ENCODE measurements around the gene PPP6R1. TPM values are rescaled to one million over a fixed set of nuclear protein-coding genes. Genes with fewer than 3 reads are reported as not detected.

Gene PPP6R1
- total RNA-seq, 2 donors from 2014 or later = 260 to 492 TPM

DNA sequence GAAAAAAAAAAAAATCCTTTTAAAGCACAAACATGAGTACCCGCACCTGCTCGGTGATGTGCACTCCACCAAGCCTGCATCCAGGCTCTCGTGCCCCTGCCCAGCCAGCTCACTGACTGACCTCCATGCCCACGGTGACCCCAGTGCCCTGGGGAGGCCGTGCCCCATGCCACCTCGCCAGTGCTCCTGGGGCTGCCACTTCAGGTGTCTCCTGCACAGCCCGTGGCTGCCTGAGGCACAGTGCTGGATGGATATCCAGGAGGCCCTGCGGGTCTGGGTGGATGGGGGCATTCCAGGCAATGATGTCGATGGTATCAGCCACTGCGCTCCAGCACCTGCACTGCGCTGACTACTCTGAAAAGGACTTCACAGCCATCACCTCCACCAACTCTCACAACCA lies 9.0 kb downstream of the PPP6R1 start:
- ATAC-seq (no peak), DNase-seq (ENCODE audit: low spot score) (no peak)
- no peak overlapping the region for H3K4me3 Mint-ChIP-seq
- no peaks in the 10 kb centered on the region for H3K27me3 Mint-ChIP-seq
- no peak overlapping the region for H3K27ac Mint-ChIP-seq
- no peaks in the 10 kb centered on the region for H3K9me3 Mint-ChIP-seq
- peaks cover 44 to 46% of the 10 kb centered on the region in 2 donors for H3K4me1 Mint-ChIP-seq (ENCODE audit: low read depth in 2 of 2)
- H3K36me3 Mint-ChIP-seq = peaks cover 10% of the 10 kb centered on the region

DNA sequence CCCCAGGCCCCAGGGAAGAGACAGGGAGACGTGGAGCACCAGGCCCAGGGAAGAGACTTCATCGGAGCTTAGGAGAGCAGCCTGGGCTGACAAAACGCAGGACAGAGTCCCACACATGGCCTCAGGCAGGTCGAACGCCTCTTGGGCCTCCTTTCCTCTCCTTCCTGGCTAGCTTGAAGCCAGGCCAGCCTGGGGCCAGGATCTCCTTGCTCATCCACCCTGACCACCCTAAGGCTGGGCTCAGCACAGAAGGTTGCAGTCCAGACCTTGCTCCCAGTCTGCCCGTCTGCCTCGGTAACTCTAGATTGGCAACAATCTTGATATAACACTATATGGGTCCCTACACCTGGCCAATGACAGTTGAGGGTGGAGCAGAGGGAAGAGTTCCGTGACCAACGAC lies 10.1 kb downstream of the PPP6R1 start:
- H3K9me3 Mint-ChIP-seq = no peaks in the 10 kb centered on the region
- DNase-seq (ENCODE audit: low spot score) (no peak), ATAC-seq (no peak)
- peak overlapping the region; percentile 49 to 72 for H3K27ac Mint-ChIP-seq
- no peaks in the 10 kb centered on the region for H3K27me3 Mint-ChIP-seq
- peaks cover 35 to 36% of the 10 kb centered on the region in 2 donors for H3K4me1 Mint-ChIP-seq (ENCODE audit: low read depth in 2 of 2)
- H3K4me3 Mint-ChIP-seq = no peak overlapping the region
- H3K36me3 Mint-ChIP-seq = peaks cover 10% of the 10 kb centered on the region

DNA sequence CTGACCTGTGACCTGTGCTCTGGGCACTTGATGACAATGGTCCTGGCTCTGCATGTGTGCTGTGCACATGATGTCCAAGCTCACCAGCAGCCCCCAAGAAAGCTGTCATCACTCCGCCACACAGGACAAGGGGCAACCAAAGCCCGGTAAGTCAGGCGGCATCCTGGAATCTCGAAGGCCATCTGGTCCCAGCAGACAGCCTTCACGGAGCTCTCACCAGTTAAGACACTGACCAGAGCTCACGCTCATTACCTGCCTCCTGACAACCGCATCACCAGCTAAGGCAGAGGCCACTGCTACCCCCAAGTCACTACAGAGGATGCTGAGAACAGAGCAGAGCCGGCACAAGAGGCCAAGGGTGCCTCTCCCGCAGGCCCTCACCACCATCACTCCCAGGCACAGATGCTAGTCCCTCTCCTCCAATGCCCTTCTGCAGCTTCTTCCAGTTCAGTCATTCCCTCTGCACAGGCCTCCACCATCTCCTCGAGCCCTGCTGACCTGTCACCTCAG lies 10.6 kb downstream of the PPP6R1 start:
- Mint-ChIP-seq H3K27me3 (no peaks in the 10 kb centered on the region), H3K27ac (peak overlapping the region; percentile 49 to 72), H3K9me3 (no peaks in the 10 kb centered on the region), H3K4me3 (no peak overlapping the region), H3K36me3 (peaks cover 10% of the 10 kb centered on the region), H3K4me1 (ENCODE audit: low read depth in 2 of 2) (peaks cover 30 to 31% of the 10 kb centered on the region in 2 donors)
- DNase-seq (ENCODE audit: low spot score) = no peak
- no peak for ATAC-seq

DNA sequence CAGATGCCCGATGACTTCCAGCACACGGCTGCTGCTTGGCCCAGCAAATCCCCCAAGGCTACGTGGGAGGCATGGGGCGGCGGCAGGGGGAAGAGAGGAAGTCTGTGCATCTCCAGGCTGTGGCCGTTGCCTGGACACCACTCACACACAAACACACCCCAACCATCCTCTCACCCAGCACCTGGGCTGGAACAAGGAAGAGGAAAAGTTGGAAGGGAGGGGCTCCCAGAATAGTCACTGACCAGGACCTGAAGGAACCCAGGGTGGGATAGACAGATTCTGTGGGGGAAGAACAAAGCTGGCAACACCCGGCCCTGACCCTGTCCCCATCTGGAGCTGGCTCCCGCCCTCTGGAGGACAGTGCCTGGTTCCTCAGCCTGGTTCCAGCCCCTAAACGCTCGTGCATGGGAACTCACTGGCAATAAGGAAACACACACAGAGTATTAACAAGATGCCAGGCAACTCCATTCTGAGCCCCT lies 11.2 kb downstream of the PPP6R1 start:
- peaks cover 14% of the 10 kb centered on the region for H3K36me3 Mint-ChIP-seq
- H3K4me3 Mint-ChIP-seq = no peak overlapping the region
- peak overlapping the region in 1 of 2 donors; percentile 72 for H3K27ac Mint-ChIP-seq
- H3K9me3 Mint-ChIP-seq = no peaks in the 10 kb centered on the region
- peaks cover 29 to 31% of the 10 kb centered on the region in 2 donors for H3K4me1 Mint-ChIP-seq (ENCODE audit: low read depth in 2 of 2)
- H3K27me3 Mint-ChIP-seq = no peaks in the 10 kb centered on the region
- ATAC-seq = no peak
- DNase-seq (ENCODE audit: low spot score) = no peak

DNA sequence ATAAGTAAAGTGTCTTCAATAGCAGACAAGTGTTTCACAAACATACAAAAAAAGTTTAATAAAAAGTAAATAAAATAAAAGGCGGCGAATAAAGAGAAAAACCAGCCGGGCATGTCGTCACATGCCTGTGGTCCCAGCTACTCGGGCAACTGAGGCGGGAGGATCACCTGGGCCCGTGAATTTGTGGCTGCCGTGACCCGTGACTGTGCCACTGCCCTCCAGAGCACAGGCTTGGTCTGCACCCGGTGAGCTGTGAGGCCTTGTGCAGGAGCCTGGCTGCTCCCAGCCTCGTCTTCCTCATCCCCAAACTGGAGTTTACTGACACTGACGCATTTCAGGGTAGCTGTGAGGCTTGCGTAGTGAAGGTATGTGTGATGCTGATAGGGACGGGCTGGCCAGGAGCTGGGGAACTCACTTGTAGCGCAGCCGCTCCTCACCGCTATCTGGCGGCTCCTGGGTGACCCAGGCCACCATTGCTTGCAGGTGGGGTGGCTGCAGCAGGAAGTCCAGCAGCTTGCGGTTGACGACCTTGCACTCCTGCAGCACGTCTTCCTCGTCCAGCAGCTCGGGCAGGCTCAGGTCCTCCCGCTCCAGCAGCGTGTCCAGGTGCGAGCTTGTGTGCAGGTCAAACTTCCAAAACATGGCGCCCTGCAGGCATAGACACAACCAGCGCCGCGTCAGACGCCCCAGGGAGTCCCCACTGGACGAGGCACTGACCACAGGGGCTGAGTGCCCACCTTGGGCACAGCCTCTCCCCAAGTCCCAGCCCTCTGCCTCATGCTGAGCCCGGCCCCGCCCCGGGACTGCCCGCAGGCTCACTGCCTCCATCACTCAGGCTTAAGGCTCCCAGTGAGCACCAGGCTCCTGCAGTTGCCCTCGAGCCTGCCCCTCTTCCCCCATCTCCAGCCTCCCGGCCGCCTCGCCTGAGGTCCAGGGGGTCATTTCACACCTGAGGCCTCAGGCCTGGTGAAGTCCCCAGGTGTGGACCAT lies 12.1 kb downstream of the PPP6R1 start:
- Mint-ChIP-seq H3K27me3 (no peaks in the 10 kb centered on the region), H3K36me3 (peaks cover 13% of the 10 kb centered on the region), H3K27ac (no peak overlapping the region), H3K4me3 (no peak overlapping the region), H3K9me3 (no peaks in the 10 kb centered on the region), H3K4me1 (ENCODE audit: low read depth in 2 of 2) (peaks cover 28 to 32% of the 10 kb centered on the region in 2 donors)
- DNase-seq (ENCODE audit: low spot score) = no peak
- ATAC-seq = no peak

DNA sequence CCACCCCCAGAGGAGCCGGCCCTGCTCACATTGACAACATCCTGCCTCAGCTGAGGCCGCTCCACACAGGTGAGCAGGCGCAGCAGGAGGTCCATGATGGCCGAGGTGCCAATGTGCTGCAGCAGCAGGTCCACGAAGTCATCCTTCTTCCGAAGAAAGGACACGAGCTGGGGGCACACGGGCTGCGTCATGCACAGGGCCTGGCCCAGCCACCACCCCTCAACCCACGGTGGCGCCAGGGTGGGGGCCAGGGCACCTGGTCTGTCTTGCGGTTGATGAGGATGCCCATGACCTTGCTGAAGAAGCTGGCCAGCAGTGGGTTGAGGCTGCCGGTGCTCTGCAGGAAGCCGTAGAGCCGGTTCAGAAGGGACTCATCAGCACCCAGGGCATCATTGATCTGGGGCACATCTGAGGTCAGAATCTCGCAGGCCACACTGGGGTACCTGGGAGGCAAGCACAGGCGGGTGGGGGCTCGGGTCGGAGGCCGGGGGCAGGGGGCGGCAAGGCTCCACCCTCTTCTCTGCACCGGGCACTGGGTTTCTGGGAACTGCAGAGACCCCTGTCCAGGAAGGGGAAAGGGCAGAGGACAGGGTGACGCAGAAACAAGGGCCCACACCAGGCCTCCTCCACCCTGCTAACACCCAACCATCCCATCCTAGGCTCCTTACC lies 13.4 kb downstream of the PPP6R1 start:
- H3K27me3 Mint-ChIP-seq = no peaks in the 10 kb centered on the region
- no peaks in the 10 kb centered on the region for H3K9me3 Mint-ChIP-seq
- DNase-seq (ENCODE audit: low spot score) = peak; percentile 59
- H3K27ac Mint-ChIP-seq = no peak overlapping the region
- peaks cover 6% of the 10 kb centered on the region for H3K36me3 Mint-ChIP-seq
- peaks cover 16 to 24% of the 10 kb centered on the region in 2 donors for H3K4me1 Mint-ChIP-seq (ENCODE audit: low read depth in 2 of 2)
- H3K4me3 Mint-ChIP-seq = no peak overlapping the region
- no peak for ATAC-seq

DNA sequence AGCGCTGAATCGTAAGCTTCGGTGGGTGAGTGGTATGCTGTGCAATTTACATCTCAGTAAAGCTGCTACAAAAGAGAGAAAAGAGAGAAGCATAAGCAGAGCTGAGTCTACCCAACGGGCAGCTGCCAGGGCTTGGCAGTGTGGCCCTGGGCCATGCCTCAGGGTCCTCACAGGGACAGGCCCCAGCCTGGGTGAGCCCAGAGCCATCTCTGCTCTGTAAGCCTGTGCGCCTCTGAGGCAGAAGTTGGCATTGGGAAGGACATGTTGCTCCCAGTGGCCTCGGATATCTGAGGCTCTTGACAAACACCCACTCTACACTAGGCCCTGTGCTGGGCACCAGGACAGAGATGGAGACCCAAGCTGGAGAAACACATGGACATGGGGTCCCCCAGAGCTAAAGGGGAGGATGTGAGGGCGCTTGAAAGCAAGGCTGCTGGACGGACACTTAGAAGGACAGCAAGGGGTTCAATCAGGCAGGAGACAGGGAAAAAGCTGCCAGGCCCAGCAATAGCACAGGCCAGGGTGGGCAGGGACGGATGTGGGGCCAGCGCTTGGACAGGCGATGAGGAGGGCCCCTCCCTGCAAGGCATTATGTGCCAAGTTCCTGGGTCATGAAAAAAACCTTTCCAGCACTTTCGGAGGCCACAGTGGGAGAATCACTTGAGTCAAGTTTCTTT lies 14.7 kb downstream of the PPP6R1 start:
- H3K4me1 Mint-ChIP-seq (ENCODE audit: low read depth in 2 of 2) = peaks cover 15 to 21% of the 10 kb centered on the region in 2 donors
- ATAC-seq (no peak), DNase-seq (ENCODE audit: low spot score) (peak; percentile 25)
- H3K27ac Mint-ChIP-seq = peak overlapping the region in 1 of 2 donors; percentile 63
- no peak overlapping the region for H3K4me3 Mint-ChIP-seq
- H3K36me3 Mint-ChIP-seq = peaks cover 6% of the 10 kb centered on the region
- no peaks in the 10 kb centered on the region for H3K9me3 Mint-ChIP-seq
- no peaks in the 10 kb centered on the region for H3K27me3 Mint-ChIP-seq

DNA sequence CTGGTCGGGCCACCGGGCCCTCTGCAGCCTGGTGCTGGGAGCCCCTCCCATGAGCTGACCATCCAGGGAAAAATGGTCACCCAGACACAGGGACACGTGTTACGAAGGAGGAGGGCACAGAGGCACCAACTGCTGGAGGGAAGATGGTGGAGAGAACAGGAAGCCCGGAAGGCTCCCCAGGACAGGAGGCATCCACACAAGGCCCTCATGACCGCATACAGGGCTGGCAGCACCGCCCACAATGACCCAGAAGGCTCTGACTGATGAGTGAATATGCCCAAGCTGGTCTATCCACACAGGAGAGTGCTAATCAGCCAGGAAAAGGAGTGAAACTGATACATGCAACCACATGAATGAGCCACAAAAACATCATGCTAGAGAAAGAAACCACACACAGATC lies 16.3 kb downstream of the PPP6R1 start:
- DNase-seq (ENCODE audit: low spot score) (no peak), ATAC-seq (no peak)
- Mint-ChIP-seq H3K36me3 (peaks cover 6% of the 10 kb centered on the region), H3K27me3 (no peaks in the 10 kb centered on the region), H3K9me3 (no peaks in the 10 kb centered on the region), H3K4me3 (no peak overlapping the region), H3K27ac (peak overlapping the region in 1 of 2 donors; percentile 10), H3K4me1 (ENCODE audit: low read depth in 2 of 2) (peaks cover 5 to 9% of the 10 kb centered on the region in 2 donors)

DNA sequence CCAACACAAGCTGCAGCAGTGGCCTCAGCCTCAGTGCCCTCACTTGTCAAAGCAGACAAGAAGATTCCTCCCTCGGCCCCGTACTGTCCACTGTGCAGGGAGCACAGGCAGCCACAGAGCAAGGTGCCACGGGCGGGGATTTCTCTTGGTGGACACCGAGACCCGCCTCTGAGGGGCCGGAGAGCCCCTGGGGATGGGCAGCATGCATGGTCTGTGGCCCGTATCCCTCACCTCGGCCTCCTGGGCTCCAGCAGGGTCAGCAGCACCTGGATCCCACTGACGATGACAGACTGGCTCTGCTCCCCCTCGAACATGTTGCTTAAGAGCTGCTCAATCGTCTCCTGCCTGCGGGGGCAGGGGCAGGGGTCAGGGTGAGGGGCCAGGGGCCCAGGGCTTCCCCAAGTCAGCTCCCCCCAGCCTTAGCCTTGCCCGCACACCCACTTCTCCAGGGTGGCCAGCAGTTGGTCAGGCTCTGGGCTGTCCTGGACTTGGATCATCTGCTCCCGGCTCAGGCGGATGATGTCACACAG lies 16.8 kb downstream of the PPP6R1 start:
- H3K9me3 Mint-ChIP-seq = no peaks in the 10 kb centered on the region
- no peak overlapping the region for H3K4me3 Mint-ChIP-seq
- H3K4me1 Mint-ChIP-seq (ENCODE audit: low read depth in 2 of 2) = peaks cover 5 to 9% of the 10 kb centered on the region in 2 donors
- DNase-seq (ENCODE audit: low spot score) (no peak), ATAC-seq (no peak)
- peaks cover 7% of the 10 kb centered on the region for H3K36me3 Mint-ChIP-seq
- H3K27me3 Mint-ChIP-seq = no peaks in the 10 kb centered on the region
- H3K27ac Mint-ChIP-seq = no peak overlapping the region

DNA sequence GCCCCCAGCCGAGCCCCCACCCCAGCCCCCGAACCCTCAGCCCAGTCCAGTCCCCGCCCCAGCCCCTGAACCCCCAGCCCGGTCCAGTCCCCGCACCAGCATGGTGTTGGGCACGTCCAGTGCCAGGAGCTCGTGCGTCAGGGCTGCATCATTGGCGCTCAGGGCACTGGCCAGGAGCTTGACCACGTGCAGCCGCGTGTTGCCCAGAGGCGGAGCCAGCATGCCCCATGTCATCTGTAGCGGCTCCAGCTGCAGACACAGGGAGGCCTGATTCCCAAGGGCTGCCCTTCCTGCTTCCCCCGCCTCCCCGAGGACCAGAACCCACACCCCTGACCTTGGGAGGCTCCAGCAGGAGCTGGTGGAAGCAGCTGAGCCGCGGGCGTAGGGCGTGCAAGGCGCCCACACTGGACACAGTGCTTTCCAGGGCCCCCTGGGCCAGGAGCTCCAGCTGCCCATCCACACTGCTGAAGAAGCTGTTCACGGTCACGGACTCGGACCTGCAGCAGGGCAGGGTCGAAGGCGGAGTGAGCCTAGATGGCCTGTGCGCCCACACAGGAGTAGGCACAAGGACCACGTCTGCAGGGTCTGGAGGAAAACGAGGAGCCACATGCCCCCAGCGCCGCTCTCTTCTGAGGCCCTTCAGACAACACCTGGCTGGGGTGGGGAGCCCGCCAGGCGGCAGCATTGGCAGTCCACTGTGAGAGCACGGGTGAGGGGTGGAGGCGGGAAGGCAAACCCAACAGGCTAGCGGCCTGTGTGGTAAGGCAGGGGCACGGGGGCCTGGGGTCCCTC lies 17.5 kb downstream of the PPP6R1 start:
- ATAC-seq (no peak), DNase-seq (ENCODE audit: low spot score) (peak; percentile 32)
- Mint-ChIP-seq H3K4me1 (ENCODE audit: low read depth in 2 of 2) (peaks cover 5 to 9% of the 10 kb centered on the region in 2 donors), H3K36me3 (peaks cover 13% of the 10 kb centered on the region), H3K4me3 (no peak overlapping the region), H3K27ac (no peak overlapping the region), H3K27me3 (no peaks in the 10 kb centered on the region), H3K9me3 (no peaks in the 10 kb centered on the region)

DNA sequence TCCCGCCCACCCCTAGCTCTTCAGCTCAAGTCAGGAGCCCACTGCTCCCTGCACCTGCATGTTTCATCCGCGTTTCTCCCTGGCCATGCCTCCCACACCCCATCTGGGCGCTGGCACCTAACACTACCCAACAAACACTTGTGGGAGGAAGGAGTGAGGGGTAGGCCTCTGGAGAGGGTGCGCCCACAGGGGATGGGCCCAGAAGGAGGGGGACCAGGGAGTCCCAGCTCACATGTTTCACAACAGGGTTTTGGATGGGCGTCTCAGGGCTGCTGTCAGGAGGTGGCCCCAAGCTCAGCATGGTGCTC lies 18.1 kb downstream of the PPP6R1 start:
- Mint-ChIP-seq H3K36me3 (peaks cover 16% of the 10 kb centered on the region), H3K27me3 (no peaks in the 10 kb centered on the region), H3K4me1 (ENCODE audit: low read depth in 2 of 2) (peaks cover 5 to 12% of the 10 kb centered on the region in 2 donors), H3K9me3 (no peaks in the 10 kb centered on the region), H3K4me3 (no peak overlapping the region), H3K27ac (no peak overlapping the region)
- DNase-seq (ENCODE audit: low spot score) (no peak), ATAC-seq (no peak)

DNA sequence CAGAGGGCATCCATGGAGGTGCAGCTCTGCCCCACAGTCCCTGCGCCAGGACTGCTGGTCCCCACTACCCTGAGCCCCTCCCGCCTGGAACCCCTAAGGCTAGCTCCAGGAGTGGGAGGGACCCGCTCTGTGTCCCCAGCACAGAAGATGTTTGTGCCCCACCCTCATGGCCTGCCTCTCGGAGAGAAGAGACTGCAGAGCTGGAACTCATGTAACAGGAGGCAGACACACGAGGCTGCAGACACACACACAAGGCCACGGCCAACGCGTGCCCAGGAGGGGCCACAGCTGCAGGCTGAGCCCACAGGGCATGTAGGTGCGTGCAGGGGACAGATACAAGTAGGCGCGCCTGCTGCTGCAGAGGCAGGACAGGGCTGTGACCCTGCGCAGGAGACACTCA lies 19.8 kb downstream of the PPP6R1 start:
- no peak for DNase-seq (ENCODE audit: low spot score)
- peaks cover 12 to 22% of the 10 kb centered on the region in 2 donors for H3K4me1 Mint-ChIP-seq (ENCODE audit: low read depth in 2 of 2)
- no peak overlapping the region for H3K4me3 Mint-ChIP-seq
- H3K9me3 Mint-ChIP-seq = no peaks in the 10 kb centered on the region
- H3K27me3 Mint-ChIP-seq = no peaks in the 10 kb centered on the region
- peaks cover 29% of the 10 kb centered on the region for H3K36me3 Mint-ChIP-seq
- ATAC-seq = peak in 1 of 2 donors; percentile 4
- H3K27ac Mint-ChIP-seq = no peak overlapping the region

DNA sequence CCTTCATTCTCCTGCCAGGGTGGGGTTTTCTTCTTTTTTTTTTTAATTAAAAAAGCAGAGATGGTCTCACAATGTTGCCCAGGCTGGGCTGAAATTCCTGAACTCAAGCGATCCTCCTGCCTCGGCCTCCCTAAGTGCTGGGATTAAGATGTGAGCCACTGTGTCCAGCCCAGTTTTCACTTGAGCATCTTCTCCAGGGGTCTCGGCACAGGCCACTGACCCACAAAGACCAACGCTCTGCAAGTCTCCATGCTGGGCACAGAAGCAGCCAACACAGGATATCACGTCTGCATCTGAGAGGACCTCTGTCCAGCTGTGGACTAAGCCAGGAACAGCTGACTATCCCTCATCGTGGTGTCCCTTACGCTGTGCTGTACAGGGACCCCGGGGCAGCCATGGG lies 20.8 kb downstream of the PPP6R1 start:
- Mint-ChIP-seq H3K9me3 (no peaks in the 10 kb centered on the region), H3K27me3 (no peaks in the 10 kb centered on the region), H3K36me3 (peaks cover 36% of the 10 kb centered on the region), H3K4me3 (no peak overlapping the region), H3K27ac (no peak overlapping the region), H3K4me1 (ENCODE audit: low read depth in 2 of 2) (peaks cover 13 to 23% of the 10 kb centered on the region in 2 donors)
- DNase-seq (ENCODE audit: low spot score) (no peak), ATAC-seq (no peak)

Measured in natural killer cell treated with Interleukin-12 subunit alpha and Interleukin-12 subunit beta and Interleukin-15 and Interleukin-18, amount 100 ng/mL, for 72 hours (primary cell).